ENCODE data around the gene SLC2A5.
A peak's percentile ranks its signal among the peaks of the same experiment; 100 is the strongest.
"Not testable (repeated sequence)": the region's sequence is repeated elsewhere in the genome, so short reads cannot be mapped to it uniquely, and the experiment has no call there.

The SLC2A5 gene

DNA sequence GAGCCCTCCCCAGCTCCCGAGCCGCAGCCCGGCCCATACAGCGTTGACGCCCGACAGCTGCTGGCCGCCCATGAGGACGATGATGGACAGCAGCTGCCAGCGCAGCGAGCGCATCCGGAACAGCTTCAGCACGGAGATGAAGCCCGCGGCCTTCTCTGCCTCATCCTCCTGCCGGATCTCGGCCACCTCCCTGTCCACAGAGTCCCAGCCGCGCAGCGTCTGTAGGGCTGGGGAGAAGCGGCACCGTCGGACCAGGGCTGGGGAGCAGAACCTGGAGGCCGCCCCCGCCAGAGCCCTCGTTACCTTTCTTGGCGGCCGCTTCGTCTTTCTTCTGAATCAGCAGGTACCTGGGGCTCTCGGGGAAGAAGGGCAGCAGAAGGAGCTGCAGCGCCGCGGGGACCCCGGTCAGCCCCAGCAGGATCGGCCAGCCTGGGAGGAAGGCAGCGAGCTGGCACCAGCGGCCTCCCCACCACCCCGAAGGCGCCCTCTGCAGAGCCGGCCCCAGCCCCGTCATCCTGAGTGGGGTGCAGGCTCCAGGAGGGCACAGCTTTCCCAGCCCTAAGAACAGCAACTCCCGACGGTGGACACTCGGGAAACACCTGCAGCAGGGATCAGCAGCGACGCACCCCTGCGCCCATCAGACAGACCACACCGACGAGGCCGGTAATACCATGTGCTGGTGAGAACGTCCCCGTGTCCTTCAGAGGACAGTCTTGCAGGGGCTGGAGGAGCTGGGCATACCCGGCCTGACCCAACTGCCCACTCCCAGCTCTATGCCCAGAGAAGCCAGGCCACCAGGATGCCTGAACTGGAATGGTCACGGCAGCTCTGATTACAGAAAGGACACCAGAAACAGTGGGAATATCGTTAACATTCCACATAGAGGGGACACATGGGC, 29.4 kb downstream of the SLC2A5 start:
- FAIRE-seq (no peak), DNase-seq (ENCODE audit: insufficient read length, low spot score) (no peak)
- TF ChIP-seq SPI1 (IDR thresholded peaks at IDR 0.05; ENCODE audit: low read depth, low read length): no peak
- TF ChIP-seq PAX5 (IDR thresholded peaks at IDR 0.05; ENCODE audit: insufficient read depth, low read length, severe bottlenecking): no peak
- TF ChIP-seq POLR2AphosphoS5 (IDR thresholded peaks at IDR 0.05; ENCODE audit: low read depth, low read length): peak; percentile 42; the same call in 1 of the 2 replicates
- TF ChIP-seq POLR2A (IDR thresholded peaks at IDR 0.05; ENCODE audit: low read depth, low read length): peak; percentile 56

DNA sequence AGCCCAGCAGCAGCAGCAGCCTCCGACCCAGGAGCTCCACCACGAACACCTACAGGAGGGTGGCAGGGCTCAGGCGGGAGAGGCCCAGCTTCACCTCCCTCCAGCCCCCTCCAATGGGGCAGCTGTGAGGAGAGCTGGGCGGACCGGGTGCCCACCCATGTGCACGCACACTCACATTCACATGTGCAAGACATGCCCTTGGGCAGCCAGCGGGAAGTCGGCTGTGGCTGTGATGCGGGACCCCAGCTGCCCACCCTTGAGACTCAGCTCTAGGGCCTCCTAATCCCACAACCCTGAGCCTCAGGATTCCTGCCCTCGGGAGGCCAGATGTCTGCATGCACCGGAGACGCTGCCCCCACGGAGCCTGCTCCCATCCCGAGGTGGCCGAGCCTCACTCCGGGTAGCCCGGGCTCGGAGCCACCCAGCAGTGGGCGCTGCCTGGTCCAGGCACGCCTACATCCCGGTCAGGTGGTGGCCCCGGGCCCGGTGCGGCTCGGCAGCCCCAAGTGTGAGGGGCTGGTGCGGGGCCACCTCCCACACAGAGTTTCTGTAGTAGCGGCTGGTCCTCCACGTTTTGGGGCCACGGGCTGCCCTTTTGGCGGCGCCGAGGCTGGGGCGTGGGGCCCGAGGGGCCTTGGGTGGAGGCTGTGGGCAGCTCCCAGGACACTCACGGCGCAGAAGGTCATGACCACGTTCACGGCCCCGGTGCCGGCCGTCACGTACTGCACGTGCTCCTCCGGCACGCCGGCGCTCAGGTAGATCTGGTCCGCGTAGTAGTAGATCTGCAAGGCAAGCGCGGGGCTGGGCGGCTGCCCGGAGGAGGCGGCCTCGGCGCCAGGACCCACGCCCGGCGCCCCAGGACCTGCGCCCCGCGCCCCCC, 30.3 kb downstream of the SLC2A5 start:
- FAIRE-seq: no peak
- TF ChIP-seq SPI1 (IDR thresholded peaks at IDR 0.05; ENCODE audit: low read depth, low read length): no peak
- peak; percentile 58 for TF ChIP-seq POLR2AphosphoS5 (IDR thresholded peaks at IDR 0.05; ENCODE audit: low read depth, low read length)
- no peak for TF ChIP-seq PAX5 (IDR thresholded peaks at IDR 0.05; ENCODE audit: insufficient read depth, low read length, severe bottlenecking)
- 0 out of 2 replicates have a peak, but pooled peaks have one; percentile 16 for TF ChIP-seq POLR2A (IDR thresholded peaks at IDR 0.05; ENCODE audit: low read depth, low read length)
- TF ChIP-seq TAF1 (IDR thresholded peaks at IDR 0.05; ENCODE audit: low read depth, low read length): no peak
- no peak for TF ChIP-seq POU2F2 (IDR thresholded peaks at IDR 0.05; ENCODE audit: low read depth, low read length)
- DNase-seq (ENCODE audit: insufficient read length, low spot score): no peak

DNA sequence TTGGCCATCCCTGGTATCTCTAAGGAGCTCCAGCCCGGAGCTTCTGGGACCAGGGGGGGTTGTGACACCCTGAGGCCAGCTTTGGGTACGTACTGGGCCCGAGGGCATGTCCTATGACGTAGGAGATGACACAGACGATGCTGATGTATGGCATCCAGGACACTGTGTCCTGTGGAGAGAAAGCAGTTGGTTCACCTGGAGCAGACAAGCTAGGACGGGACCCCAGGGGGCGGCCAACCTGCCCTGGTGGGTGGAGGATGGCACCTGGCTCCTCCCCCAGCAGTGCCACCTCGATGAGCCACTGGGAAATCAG, 31.1 kb downstream of the SLC2A5 start:
- no peak for TF ChIP-seq PAX5 (IDR thresholded peaks at IDR 0.05; ENCODE audit: insufficient read depth, low read length, severe bottlenecking)
- peak; percentile 0; the same call in 1 of the 2 replicates for TF ChIP-seq POLR2AphosphoS5 (IDR thresholded peaks at IDR 0.05; ENCODE audit: low read depth, low read length)
- TF ChIP-seq SPI1 (IDR thresholded peaks at IDR 0.05; ENCODE audit: low read depth, low read length): no peak
- TF ChIP-seq POLR2A (IDR thresholded peaks at IDR 0.05; ENCODE audit: low read depth, low read length): peak; percentile 6
- no peak for TF ChIP-seq TAF1 (IDR thresholded peaks at IDR 0.05; ENCODE audit: low read depth, low read length)
- no peak for TF ChIP-seq POU2F2 (IDR thresholded peaks at IDR 0.05; ENCODE audit: low read depth, low read length)
- DNase-seq (ENCODE audit: insufficient read length, low spot score) (no peak), FAIRE-seq (no peak)

DNA sequence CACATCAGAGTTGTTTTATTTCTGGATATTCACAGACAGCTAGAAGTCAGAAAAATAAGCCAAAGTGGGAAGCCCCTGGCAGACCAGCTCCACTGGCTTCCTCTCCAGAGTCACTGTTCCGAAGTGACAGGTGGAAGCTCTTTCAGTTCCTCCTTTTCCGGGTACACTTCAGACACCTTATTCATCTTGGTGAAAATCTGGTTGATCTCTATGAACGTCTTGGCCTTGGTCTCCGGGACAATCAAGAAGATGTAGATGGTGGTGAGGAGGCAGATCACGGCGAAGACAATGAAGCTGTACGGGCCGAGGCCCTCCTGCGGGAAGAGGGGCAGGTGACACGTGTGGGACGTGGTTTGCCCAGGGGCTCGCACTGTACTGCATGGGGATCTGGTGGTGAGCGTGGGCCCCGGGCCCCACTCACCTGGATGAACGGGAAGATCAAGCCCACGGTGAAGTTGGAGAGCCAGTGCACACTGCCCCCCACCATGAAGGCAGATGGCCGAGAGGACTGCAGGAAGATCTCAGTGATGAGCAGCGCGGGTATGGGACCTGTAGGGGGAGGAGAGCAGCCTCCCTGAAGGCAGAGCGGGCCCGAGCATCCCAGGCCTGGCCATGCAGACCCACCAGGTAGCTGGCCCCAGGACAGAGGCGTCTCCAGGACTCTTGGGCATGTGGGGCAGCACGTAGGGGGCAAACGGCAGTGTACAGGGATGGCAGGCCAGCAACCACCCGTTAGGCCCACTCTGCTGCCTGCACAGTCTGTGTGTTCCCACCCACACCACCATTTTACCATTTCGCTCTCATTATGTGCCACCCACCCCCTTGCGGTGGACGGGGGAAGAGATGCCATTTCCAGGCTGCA, 31.7 kb downstream of the SLC2A5 start:
- peak; percentile 53 for DNase-seq (ENCODE audit: insufficient read length, low spot score)
- no peak for TF ChIP-seq TAF1 (IDR thresholded peaks at IDR 0.05; ENCODE audit: low read depth, low read length)
- TF ChIP-seq SPI1 (IDR thresholded peaks at IDR 0.05; ENCODE audit: low read depth, low read length): peak; percentile 97
- 0 out of 2 replicates have a peak, but pooled peaks have one; percentile 59 for TF ChIP-seq POU2F2 (IDR thresholded peaks at IDR 0.05; ENCODE audit: low read depth, low read length)
- TF ChIP-seq PAX5 (IDR thresholded peaks at IDR 0.05; ENCODE audit: insufficient read depth, low read length, severe bottlenecking): no peak
- TF ChIP-seq POLR2AphosphoS5 (IDR thresholded peaks at IDR 0.05; ENCODE audit: low read depth, low read length): peak; percentile 65
- peak; percentile 75 for TF ChIP-seq POLR2A (IDR thresholded peaks at IDR 0.05; ENCODE audit: low read depth, low read length)
- FAIRE-seq: peak; percentile 26

DNA sequence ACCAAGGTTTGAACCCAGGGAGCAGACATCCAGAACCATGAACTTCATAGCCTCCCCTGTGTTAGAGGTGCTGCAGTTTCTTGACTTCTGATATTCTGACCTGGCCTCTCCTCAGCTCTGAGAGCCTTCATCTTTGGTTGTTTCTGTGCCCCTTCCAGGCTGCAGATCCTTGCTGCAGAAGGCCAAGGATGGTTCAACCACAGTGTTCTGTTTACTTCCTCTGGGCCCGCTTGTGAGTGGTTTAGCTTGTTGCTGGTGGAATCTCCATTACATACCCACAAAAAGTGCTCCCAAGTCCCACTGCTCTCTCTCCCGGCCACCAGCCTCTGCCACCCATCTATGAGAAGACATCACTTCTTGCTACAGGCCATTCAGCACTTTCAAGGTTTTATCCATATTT, 34.2 kb downstream of the SLC2A5 start:
- peak; percentile 32; the same call in 1 of the 2 replicates for TF ChIP-seq POLR2A (IDR thresholded peaks at IDR 0.05; ENCODE audit: low read depth, low read length)
- no peak for TF ChIP-seq PAX5 (IDR thresholded peaks at IDR 0.05; ENCODE audit: insufficient read depth, low read length, severe bottlenecking)
- TF ChIP-seq POU2F2 (IDR thresholded peaks at IDR 0.05; ENCODE audit: low read depth, low read length): peak; percentile 46; the same call in 1 of the 2 replicates
- peak; percentile 36; the same call in 1 of the 2 replicates for TF ChIP-seq POLR2AphosphoS5 (IDR thresholded peaks at IDR 0.05; ENCODE audit: low read depth, low read length)
- FAIRE-seq (no peak), DNase-seq (ENCODE audit: insufficient read length, low spot score) (no peak)

DNA sequence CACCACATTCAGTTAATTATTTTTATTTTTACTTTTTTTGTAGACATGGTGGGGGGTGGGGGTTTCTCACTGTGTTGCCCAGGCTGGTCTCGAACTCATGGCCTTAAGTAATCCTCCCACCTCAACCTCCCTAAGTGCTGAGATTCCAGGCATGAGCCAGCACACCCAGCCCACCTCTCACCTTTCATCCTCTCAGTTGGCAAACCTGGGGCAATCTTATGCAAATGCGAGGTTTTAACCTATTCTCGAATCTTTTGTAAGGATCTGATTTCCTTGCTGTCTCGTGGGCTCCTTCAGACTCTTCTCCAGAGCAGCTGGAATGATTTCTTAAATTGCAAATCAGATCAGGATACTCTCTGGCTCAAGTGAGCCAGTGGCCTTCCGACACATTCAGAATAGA, 36.1 kb downstream of the SLC2A5 start:
- TF ChIP-seq POLR2A (IDR thresholded peaks at IDR 0.05; ENCODE audit: low read depth, low read length) (no peak), POU2F2 (IDR thresholded peaks at IDR 0.05; ENCODE audit: low read depth, low read length) (no peak), TAF1 (IDR thresholded peaks at IDR 0.05; ENCODE audit: low read depth, low read length) (no peak), POLR2AphosphoS5 (IDR thresholded peaks at IDR 0.05; ENCODE audit: low read depth, low read length) (no peak)
- DNase-seq (ENCODE audit: insufficient read length, low spot score) (no peak), FAIRE-seq (no peak)

DNA sequence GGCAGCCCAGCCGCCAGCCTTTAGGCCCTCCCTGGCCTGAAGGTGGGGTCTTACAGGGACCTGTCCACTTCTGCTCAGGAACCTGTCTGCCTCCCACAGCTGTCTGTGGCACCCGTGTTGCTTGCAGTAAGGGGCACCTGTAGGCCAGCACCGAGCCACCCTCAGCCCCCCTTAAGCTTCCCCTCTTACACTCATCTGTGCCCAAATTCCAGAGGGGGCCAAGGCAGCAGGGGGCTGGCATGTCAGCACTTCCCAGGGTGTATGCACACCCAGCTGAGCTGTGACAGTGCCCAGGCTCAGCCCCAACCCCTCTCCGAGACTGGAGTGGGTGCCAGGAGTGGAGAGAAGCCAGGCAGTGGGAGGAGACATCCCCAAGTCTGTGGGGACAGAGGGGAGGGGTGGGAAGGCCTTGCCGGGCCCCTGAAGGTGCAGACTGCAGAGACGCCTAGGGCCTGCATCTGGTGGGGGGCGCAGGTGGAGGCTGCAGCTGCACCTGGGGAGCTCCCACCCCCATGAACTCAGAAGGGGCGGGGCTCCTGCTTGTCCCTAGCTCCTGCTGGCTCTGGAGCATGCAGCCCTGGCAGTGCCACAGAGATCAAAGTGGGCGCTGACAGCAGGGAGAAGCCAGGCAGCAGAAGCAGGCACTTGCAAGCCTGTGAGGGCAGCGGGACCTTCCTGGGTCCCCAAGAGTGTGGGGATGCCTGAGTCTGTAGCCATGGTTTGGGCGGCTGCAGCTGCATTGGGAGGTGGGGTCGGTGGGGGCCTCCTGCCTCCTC, 37.8 kb downstream of the SLC2A5 start:
- FAIRE-seq (no peak), DNase-seq (ENCODE audit: insufficient read length, low spot score) (no peak)

DNA sequence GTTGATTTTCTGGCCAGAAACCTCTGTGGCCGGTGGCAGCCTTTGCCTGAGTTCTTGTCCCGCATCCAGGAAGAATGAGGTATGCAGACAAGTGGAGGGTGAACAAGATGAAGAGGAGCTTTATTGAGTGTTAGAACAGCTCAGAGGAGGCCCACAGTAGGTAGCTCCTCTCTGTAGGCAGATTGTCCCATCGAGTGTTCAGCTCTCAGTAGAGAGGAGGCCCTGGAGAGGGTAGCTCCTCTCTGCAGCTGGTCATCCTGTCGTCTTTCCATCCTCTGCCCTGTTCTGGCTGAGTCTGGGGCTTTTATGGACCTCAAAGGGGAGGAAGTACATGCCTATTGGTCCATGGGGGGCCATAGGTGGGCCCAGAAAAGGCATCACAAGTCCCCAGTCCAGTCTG, 38.4 kb downstream of the SLC2A5 start:
- not testable (repeated sequence) for FAIRE-seq

More for the DNA sequence above, 37.8 kb downstream of the SLC2A5 start:
- TF ChIP-seq PAX5 (IDR thresholded peaks at IDR 0.05; ENCODE audit: insufficient read depth, low read length, severe bottlenecking) (no peak), SPI1 (IDR thresholded peaks at IDR 0.05; ENCODE audit: low read depth, low read length) (no peak), POLR2AphosphoS5 (IDR thresholded peaks at IDR 0.05; ENCODE audit: low read depth, low read length) (no peak), TAF1 (IDR thresholded peaks at IDR 0.05; ENCODE audit: low read depth, low read length) (no peak), POU2F2 (IDR thresholded peaks at IDR 0.05; ENCODE audit: low read depth, low read length) (no peak), POLR2A (IDR thresholded peaks at IDR 0.05; ENCODE audit: low read depth, low read length) (no peak)

More for the DNA sequence above, 38.4 kb downstream of the SLC2A5 start:
- DNase-seq (ENCODE audit: insufficient read length, low spot score): not testable (repeated sequence)
